HepG2 (cell line): ENCODE measurements around the gene PTCD1. TPM values are rescaled to one million over a fixed set of nuclear protein-coding genes. Genes with fewer than 3 reads are reported as not detected.

ENCODE experiments used
- ATAC-seq: fragments of 200-7000 bp; cut with Tn5 transposase; 3 replicates; pipeline ENCODE4 v1.9.1; 2020; ENCODE audit warnings: mild to moderate bottlenecking, moderate library complexity
- BruUV-seq: library from RNA; stranded (reverse); fragments of 400-500 nt; replicated peaks from 2 replicates; lab custom pipeline; 2021; lab: Mats Ljungman, UMichigan
- CTCF ChIA-PET: fragments of 300-600 bp; formaldehyde crosslinking; extraction: SDS; loops from one replicate; lab custom pipeline; 2021; ENCODE audit warnings: low total read pairs, inconsistent platforms, low intra/inter-chr PET ratio; lab: Yijun Ruan, JAX
- POLR2A ChIA-PET: fragments of 350-600 bp; sonication (Branson Sonifier 250); formaldehyde crosslinking; loops from one replicate; lab custom pipeline; 2020; ENCODE audit warnings: antibody characterized with exemption, inconsistent platforms; lab: Yijun Ruan, JAX
- DNase-seq: peaks from one replicate; pipeline ENCODE4 v3.0.0-alpha.2; 2015; ENCODE audit warnings: low spot score
- FAIRE-seq: peaks from 3 replicates; lab custom pipeline; 2011; peaks lifted over from hg19 to GRCh38; lab: Jason Lieb, UNC
- H2AFZ ChIP-seq: one replicate; pipeline ENCODE4 v1.6.1; 2011; ENCODE audit warnings: low read length, inconsistent platforms
- H3K27ac ChIP-seq: fragments of 300-600 bp; 3 replicates; pipeline ENCODE4 v1.8.0; 2011; ENCODE audit warnings: mixed run types, mild to moderate bottlenecking, mixed read lengths, low read length, inconsistent platforms; ENCODE audit not compliant: insufficient read depth; ENCODE audit errors: extremely low read length
- H3K27me3 ChIP-seq, 2 experiments: fragments of 200-600 bp in 1 of 2; 2 replicates in 1 of 2; 3 replicates in 1 of 2; pipeline versions ENCODE4 v1.6.0 to v1.8.0; 2011; ENCODE audit warnings: low read length in 2 of 2, mild to moderate bottlenecking in 2 of 2, moderate library complexity in 2 of 2, inconsistent platforms in 1 of 2; ENCODE audit not compliant: insufficient read depth in 2 of 2, control insufficient read depth in 1 of 2
- H3K36me3 ChIP-seq, 2 experiments: fragments of 200-600 bp in 1 of 2; replicated peaks in 1 of 2; 2 replicates in 1 of 2; 3 replicates in 1 of 2; pipeline versions ENCODE4 v1.5.1 to v1.8.0; 2011; ENCODE audit warnings: low read length in 2 of 2, inconsistent platforms in 1 of 2; ENCODE audit not compliant: insufficient read depth in 2 of 2, control insufficient read depth in 1 of 2
- H3K4me1 ChIP-seq: 2 replicates; pipeline ENCODE4 v1.5.1; 2012; ENCODE audit warnings: low read length, inconsistent platforms; ENCODE audit not compliant: insufficient read depth
- H3K4me2 ChIP-seq: 2 replicates; pipeline ENCODE4 v1.6.0; 2011; ENCODE audit warnings: low read depth, low read length, inconsistent platforms
- H3K4me3 ChIP-seq, 3 experiments: fragments of 200-600 bp in 1 of 3; sonication (generic), shearing (Covaris generic) in 1 of 3; replicated peaks in 1 of 3; 2 replicates each; pipeline ENCODE4 v1.5.1; 2011 to 2016; ENCODE audit warnings: low read length in 3 of 3, inconsistent platforms in 2 of 3, low read depth in 2 of 3, mild to moderate bottlenecking in 2 of 3, control low read depth in 1 of 3, mixed read lengths in 1 of 3; ENCODE audit not compliant: insufficient read depth in 1 of 3
- H3K79me2 ChIP-seq: one replicate; pipeline ENCODE4 v1.6.1; 2011; ENCODE audit warnings: low read length, inconsistent platforms; ENCODE audit not compliant: insufficient read depth
- H3K9ac ChIP-seq: 2 replicates; pipeline ENCODE4 v1.6.0; 2011; ENCODE audit warnings: mild to moderate bottlenecking, low read depth, low read length, inconsistent platforms; ENCODE audit not compliant: insufficient read depth
- H3K9me3 ChIP-seq: 2 replicates; pipeline ENCODE4 v1.5.1; 2012; ENCODE audit warnings: mild to moderate bottlenecking, low read length
- H4K20me1 ChIP-seq: 2 replicates; pipeline ENCODE4 v1.6.0; 2011; ENCODE audit warnings: inconsistent platforms, mild to moderate bottlenecking, low read length, moderate library complexity; ENCODE audit not compliant: insufficient read depth
- AGO1 ChIP-seq: fragments of 200-400 bp; formaldehyde crosslinking; IDR thresholded peaks from 2 replicates; pipeline ENCODE4 v1.6.1; 2017; ENCODE audit warnings: mild to moderate bottlenecking, low read depth, low read length, moderate library complexity; ENCODE audit not compliant: poor library complexity, severe bottlenecking
- AGO2 ChIP-seq: fragments of 200-400 bp; formaldehyde crosslinking; optimal IDR thresholded peaks from 2 replicates; pipeline ENCODE3; 2017; ENCODE audit warnings: mild to moderate bottlenecking, low read depth, low read length, moderate library complexity
- HDAC1 ChIP-seq: sonication (generic); formaldehyde crosslinking; IDR thresholded peaks from 2 replicates; pipeline ENCODE4 v1.5.1; 2020; ENCODE audit warnings: mild to moderate bottlenecking, missing genetic modification reagents
- HNRNPLL ChIP-seq: fragments of 200-400 bp; formaldehyde crosslinking; IDR thresholded peaks from 2 replicates; pipeline ENCODE4 v1.6.1; 2017; ENCODE audit warnings: mild to moderate bottlenecking, low read depth, low read length; ENCODE audit not compliant: poor library complexity, severe bottlenecking
- POLR2A ChIP-seq, 2 experiments: IDR thresholded peaks; 2 replicates each; pipeline ENCODE4 v1.6.1; 2011; ENCODE audit warnings: low read depth in 2 of 2, low read length in 2 of 2, mild to moderate bottlenecking in 1 of 2, moderate library complexity in 1 of 2; ENCODE audit not compliant: insufficient read depth in 1 of 2
- POLR2G ChIP-seq: fragments of 200-400 bp; formaldehyde crosslinking; IDR thresholded peaks from 2 replicates; pipeline ENCODE4 v1.6.1; 2018; ENCODE audit warnings: mild to moderate bottlenecking, low read depth, low read length, moderate library complexity
- RFX1 ChIP-seq: fragments of 450-650 bp; IDR thresholded peaks from 2 replicates; pipeline ENCODE4 v1.6.1; 2017
- ZNF12 ChIP-seq: sonication (generic); formaldehyde crosslinking; IDR thresholded peaks from 2 replicates; pipeline ENCODE4 v1.5.0; 2020; ENCODE audit warnings: missing genetic modification reagents
- ZNF598 ChIP-seq: sonication (generic); formaldehyde crosslinking; IDR thresholded peaks from 2 replicates; pipeline ENCODE4 v1.5.1; 2020; ENCODE audit warnings: mild to moderate bottlenecking, missing genetic modification reagents, borderline replicate concordance
- WGBS: methylation state at CpG from one replicate; pipeline ENCODE4 v1.1.6; 2017; ENCODE audit warnings: low lambda C conversion rate; 5-methylcytosine and 5-hydroxymethylcytosine counted together
- in situ Hi-C: cut with HindIII; loops from 2 replicates; pipeline ENCODE4 v1.10.0; 2017; ENCODE audit warnings: low pct_unique_long_range_greater_than_20kb; ENCODE audit not compliant: extremely low pct_ligation_motif_present
- intact Hi-C: fragments of 100-400 bp; cut with micrococcal nuclease; formaldehyde crosslinking; loops from one replicate; pipeline ENCODE4 v1.10.0; 2022; ENCODE audit not compliant: unreplicated experiment
- polyA plus RNA-seq, 8 experiments: library from polyadenylated mRNA; depleted of rRNA in 3 of 8; stranded (reverse) in 7 of 8; unstranded in 1 of 8; fragments of >200 nt; fragmentation: Illumina TruSeq in 4 of 8; extraction: Trizol in 4 of 8; gene quantifications; 2 replicates each; pipeline versions ENCODE4 v1.2.1 to v1.2.3, GENCODE V29; 2011 to 2016; ENCODE audit warnings: low read depth in 4 of 8, missing spikeins in 1 of 8, mixed read lengths in 1 of 8; ENCODE audit not compliant: insufficient read depth in 1 of 8
- total RNA-seq, 5 experiments: library from RNA; depleted of rRNA; stranded (reverse); fragments of >200 nt; fragmentation: Illumina TruSeq; extraction: Trizol; gene quantifications; 2 replicates each; pipeline ENCODE4 v1.2.3, GENCODE V29; 2016; ENCODE audit warnings: low read depth in 1 of 5
- TF ChIP-seq, protein P1 (sequence below): sonication (generic); formaldehyde crosslinking; IDR thresholded peaks from 2 replicates; pipeline ENCODE4 v1.4.0; 2020; ENCODE audit warnings: missing genetic modification reagents
- TF ChIP-seq, protein P2 (sequence below): IDR thresholded peaks from 2 replicates; pipeline ENCODE4 v1.6.1; 2016; ENCODE audit warnings: missing compliant biosample characterization, missing genetic modification reagents, borderline replicate concordance

The PTCD1 gene
- total and polyA plus RNA-seq, 2 of the 13 experiments (the other 11 are each of a cell fraction or from before 2014, with no cell fraction given) = 3.0 to 8.4 TPM

DNA sequence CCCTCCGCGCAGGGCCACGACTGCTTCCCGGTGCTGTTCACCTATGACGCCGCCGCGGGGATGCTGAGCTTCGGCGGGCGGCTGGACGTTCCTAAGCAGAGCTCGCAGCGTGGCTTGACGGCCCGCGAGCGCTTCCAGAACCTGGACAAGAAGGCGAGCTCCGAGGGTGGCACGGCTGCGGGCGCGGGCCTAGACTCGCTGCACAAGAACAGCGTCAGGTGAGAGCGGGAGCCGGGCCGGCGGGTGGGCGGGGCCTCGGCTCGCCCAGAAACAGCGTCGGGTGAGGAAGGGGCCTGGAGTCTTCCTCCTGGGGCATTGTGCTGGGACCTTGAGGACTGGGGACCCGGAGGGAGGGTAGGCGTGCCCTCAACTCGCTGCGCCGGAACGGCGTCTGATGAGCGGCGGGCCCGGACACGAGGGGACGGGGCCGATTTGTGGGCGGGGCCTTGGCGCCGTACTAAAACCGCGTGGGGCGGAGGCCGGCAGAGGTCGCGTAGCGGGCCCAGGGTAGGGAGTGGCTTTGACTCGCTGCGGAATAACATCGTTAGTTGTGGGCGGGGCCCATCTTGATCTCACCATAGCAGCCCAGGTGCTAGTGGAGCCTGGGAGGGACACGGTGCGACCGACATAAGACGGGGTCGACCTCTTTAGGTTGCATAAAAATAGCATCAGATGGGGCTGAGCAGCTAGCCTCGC, 45.8 kb downstream of the PTCD1 start (continued):
- TF ChIP-seq AGO1 = peak; percentile 54

DNA sequence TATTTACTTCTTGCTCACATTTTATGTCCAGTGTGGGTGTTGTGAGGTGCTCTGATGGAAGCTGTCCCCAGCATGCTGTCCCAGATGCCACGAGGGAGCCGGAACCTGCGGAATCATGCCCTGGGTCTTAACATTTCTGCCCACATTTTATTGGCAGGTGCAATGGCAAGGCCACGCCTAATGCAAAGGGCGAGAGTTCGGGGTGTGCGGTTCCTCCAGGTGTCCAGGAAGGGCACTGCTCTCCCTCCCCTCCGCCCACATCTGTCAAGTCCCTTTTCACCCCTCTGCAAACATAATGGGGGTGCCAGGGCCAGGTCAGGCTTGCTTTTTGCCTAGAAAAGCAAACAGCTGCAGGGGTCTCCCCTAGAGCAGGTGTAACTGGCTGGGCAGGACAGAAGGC, 46.6 kb downstream of the PTCD1 start:
- CTCF ChIA-PET = no interaction called here
- WGBS = 92% methylated on average over 8 of the region's 8 CpGs

DNA sequence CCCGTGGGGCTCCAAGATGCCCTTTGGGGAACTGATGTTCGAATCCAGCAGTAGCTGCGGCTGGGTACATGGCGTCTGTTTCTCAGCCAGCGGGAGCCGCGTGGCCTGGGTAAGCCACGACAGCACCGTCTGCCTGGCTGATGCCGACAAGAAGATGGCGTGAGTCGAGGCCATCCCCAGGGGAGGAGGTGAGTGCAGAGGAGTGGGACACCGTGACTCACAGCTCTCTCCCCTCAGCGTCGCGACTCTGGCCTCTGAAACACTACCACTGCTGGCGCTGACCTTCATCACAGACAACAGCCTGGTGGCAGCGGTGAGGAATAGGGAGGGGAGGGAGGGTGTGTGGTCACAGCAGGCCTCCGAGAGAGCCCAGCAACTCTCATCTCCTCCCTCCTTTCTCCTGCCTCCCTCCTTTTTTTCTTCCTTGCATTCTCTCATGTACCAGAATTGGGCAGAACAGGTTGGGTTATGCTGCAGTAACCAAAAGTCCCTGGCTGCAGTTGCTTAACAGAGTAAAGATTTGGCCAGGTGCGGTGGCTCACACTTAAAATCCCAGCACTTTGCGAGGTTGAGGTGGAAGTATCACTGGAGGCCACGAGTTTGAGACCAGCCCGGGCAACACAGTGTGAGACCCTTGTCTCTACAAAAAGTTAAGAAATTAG, 47.5 kb downstream of the PTCD1 start:
- H3K9me3 ChIP-seq = no peaks in the 10 kb centered on the region
- intact Hi-C loops (no loop called here), in situ Hi-C loops (no loop called here)
- no peak for FAIRE-seq
- H3K36me3 ChIP-seq = peaks cover 21 to 66% of the 10 kb centered on the region in 2 experiments
- H3K4me1 ChIP-seq = no peaks in the 10 kb centered on the region
- no peaks in the 10 kb centered on the region for H4K20me1 ChIP-seq
- no peak overlapping the region for H3K4me3 ChIP-seq
- no peak for DNase-seq
- no peaks in the 10 kb centered on the region for H3K79me2 ChIP-seq
- H3K27ac ChIP-seq = no peak overlapping the region
- H3K9ac ChIP-seq = no peak overlapping the region
- no peak for ATAC-seq
- H2AFZ ChIP-seq = no peak overlapping the region
- no peak overlapping the region for H3K4me2 ChIP-seq
- ChIA-PET POLR2A (no interaction called here), CTCF (no interaction called here)
- BruUV-seq = no TSS peak
- peak; percentile 46; the same call in 1 of the 2 replicates for TF ChIP-seq ZNF12
- peak; percentile 83 for TF ChIP-seq AGO2
- TF ChIP-seq, protein P1, sequence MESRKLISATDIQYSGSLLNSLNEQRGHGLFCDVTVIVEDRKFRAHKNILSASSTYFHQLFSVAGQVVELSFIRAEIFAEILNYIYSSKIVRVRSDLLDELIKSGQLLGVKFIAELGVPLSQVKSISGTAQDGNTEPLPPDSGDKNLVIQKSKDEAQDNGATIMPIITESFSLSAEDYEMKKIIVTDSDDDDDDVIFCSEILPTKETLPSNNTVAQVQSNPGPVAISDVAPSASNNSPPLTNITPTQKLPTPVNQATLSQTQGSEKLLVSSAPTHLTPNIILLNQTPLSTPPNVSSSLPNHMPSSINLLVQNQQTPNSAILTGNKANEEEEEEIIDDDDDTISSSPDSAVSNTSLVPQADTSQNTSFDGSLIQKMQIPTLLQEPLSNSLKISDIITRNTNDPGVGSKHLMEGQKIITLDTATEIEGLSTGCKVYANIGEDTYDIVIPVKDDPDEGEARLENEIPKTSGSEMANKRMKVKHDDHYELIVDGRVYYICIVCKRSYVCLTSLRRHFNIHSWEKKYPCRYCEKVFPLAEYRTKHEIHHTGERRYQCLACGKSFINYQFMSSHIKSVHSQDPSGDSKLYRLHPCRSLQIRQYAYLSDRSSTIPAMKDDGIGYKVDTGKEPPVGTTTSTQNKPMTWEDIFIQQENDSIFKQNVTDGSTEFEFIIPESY (CRISPR knock-in tag) = peak; percentile 81
- TF ChIP-seq, protein P2, sequence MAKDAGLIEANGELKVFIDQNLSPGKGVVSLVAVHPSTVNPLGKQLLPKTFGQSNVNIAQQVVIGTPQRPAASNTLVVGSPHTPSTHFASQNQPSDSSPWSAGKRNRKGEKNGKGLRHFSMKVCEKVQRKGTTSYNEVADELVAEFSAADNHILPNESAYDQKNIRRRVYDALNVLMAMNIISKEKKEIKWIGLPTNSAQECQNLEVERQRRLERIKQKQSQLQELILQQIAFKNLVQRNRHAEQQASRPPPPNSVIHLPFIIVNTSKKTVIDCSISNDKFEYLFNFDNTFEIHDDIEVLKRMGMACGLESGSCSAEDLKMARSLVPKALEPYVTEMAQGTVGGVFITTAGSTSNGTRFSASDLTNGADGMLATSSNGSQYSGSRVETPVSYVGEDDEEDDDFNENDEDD (CRISPR knock-in tag) = no peak
- H3K27me3 ChIP-seq = no peaks in the 10 kb centered on the region
- WGBS = 97% methylated on average over 18 of the region's 23 CpGs

More for the DNA sequence above, 46.6 kb downstream of the PTCD1 start:
- no peak overlapping the region for H3K27ac ChIP-seq
- no peak overlapping the region for H3K4me2 ChIP-seq
- POLR2A ChIA-PET = no interaction called here
- H3K36me3 ChIP-seq = peaks cover 21 to 64% of the 10 kb centered on the region in 2 experiments
- H3K4me3 ChIP-seq = no peak overlapping the region
- H4K20me1 ChIP-seq = no peaks in the 10 kb centered on the region
- no peak overlapping the region for H2AFZ ChIP-seq
- DNase-seq = no peak
- no peaks in the 10 kb centered on the region for H3K27me3 ChIP-seq
- no peaks in the 10 kb centered on the region for H3K9me3 ChIP-seq
- in situ Hi-C loops = no loop called here
- no peaks in the 10 kb centered on the region for H3K79me2 ChIP-seq
- H3K9ac ChIP-seq = no peak overlapping the region
- BruUV-seq = no TSS peak
- H3K4me1 ChIP-seq = no peaks in the 10 kb centered on the region
- ATAC-seq = no peak
- intact Hi-C loops = no loop called here
- TF ChIP-seq POLR2A (IDR thresholded peaks at IDR 0.05; ENCODE audit: insufficient read depth in 1 of 2, low read depth in 2 of 2, low read length in 2 of 2) (peak in 1 of 2 experiments; percentile 13; a peak in 1 of 4 replicates), ZNF598 (no peak), HNRNPLL (no peak), HDAC1 (CRISPR knock-in tag) (no peak), RFX1 (no peak), POLR2G (0 out of 2 replicates have a peak, but pooled peaks have one; percentile 29)
- TF ChIP-seq, all 625 proteins: peak for 2
- FAIRE-seq = no peak
